ENCODE results near the gene MYO3B. TPM values are rescaled to one million over a fixed set of nuclear protein-coding genes. Genes with fewer than 3 reads are reported as not detected.

MYO3B gene
- total RNA-seq, 1 donor from 2014 or later: 0.17 TPM

DNA sequence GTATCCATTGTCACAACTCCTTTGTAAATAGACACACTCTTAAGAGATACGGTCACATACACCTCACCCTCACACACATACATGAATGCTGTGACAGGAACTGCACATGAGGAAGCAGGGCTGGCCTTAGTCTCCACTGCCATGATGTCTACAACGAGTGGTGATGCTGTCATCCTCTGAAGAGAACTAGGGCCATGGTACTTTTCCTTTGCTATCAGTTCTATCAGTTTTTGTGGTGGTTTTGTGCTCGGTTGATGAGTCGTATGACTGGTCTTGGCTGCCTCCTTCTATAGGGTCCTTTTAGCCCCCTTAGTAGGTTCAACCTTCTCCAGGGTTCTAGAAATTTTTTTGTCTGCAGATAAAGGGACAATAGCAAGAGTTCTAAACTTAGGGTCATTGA, 66.0 kb downstream of the MYO3B start:
- intact Hi-C loops (cut with DNase I): no loop called here
- no peak overlapping the region for H3K27ac ChIP-seq
- TF ChIP-seq, protein P1, sequence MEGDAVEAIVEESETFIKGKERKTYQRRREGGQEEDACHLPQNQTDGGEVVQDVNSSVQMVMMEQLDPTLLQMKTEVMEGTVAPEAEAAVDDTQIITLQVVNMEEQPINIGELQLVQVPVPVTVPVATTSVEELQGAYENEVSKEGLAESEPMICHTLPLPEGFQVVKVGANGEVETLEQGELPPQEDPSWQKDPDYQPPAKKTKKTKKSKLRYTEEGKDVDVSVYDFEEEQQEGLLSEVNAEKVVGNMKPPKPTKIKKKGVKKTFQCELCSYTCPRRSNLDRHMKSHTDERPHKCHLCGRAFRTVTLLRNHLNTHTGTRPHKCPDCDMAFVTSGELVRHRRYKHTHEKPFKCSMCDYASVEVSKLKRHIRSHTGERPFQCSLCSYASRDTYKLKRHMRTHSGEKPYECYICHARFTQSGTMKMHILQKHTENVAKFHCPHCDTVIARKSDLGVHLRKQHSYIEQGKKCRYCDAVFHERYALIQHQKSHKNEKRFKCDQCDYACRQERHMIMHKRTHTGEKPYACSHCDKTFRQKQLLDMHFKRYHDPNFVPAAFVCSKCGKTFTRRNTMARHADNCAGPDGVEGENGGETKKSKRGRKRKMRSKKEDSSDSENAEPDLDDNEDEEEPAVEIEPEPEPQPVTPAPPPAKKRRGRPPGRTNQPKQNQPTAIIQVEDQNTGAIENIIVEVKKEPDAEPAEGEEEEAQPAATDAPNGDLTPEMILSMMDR (IDR thresholded peaks at IDR 0.05): no peak
- H3K9me3 ChIP-seq: no peaks in the 10 kb centered on the region
- H3K36me3 ChIP-seq: no peaks in the 10 kb centered on the region
- no peaks in the 10 kb centered on the region for H3K27me3 ChIP-seq
- DNase-seq (no peak), ATAC-seq (no peak)
- H3K4me1 ChIP-seq: no peaks in the 10 kb centered on the region
- no peak overlapping the region for H3K4me3 ChIP-seq

DNA sequence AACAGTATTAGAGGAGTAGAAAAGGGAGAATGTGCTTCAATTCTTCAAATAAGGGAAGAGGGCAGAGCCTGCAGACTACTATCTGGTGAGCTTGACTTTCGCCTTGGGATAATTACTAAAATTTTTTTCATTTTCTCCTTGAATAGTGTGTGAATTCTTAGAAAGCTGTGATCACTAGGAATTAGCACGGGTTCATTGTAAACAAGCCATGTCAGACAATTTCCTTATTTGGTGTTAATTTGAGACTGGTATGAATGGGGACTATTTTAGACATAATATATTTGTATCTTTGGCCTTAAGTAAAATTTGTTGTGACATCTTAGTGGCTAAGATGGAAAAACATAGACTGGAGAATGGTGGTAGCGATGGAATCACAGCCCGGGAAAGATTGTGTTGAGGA, 66.6 kb downstream of the MYO3B start:
- no peak for DNase-seq
- Histone ChIP-seq H3K27me3 (no peaks in the 10 kb centered on the region), H3K4me1 (no peaks in the 10 kb centered on the region), H3K9me3 (no peaks in the 10 kb centered on the region), H3K4me3 (no peak overlapping the region), H3K36me3 (no peaks in the 10 kb centered on the region), H3K27ac (no peak overlapping the region)
- no peak for ATAC-seq
- intact Hi-C loops (cut with DNase I): no loop called here
- TF ChIP-seq, protein P1 (IDR thresholded peaks at IDR 0.05): no peak

DNA sequence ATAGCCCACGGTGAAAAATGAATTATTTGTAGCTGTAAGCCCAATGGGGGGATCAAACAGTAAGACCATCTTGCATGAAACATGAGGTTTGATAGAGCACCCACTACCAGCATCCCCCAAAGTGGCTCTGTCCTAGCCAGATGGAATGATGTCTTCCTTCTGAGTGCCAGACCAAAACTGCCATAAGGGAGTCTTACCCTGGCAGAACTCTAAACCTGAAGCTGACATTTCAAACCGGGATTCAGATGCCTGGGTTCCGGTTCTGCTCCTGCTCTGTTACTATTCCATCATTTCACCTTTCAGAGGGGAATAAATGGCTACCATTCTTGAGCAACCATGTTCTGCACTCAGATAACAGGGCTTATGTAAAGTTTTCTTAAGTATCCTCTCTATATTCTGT, 67.4 kb downstream of the MYO3B start:
- Histone ChIP-seq H3K4me1 (no peaks in the 10 kb centered on the region), H3K4me3 (no peak overlapping the region), H3K27me3 (no peaks in the 10 kb centered on the region), H3K9me3 (no peaks in the 10 kb centered on the region), H3K27ac (no peak overlapping the region), H3K36me3 (no peaks in the 10 kb centered on the region)
- TF ChIP-seq, protein P1 (IDR thresholded peaks at IDR 0.05): no peak
- ATAC-seq: no peak
- no peak for DNase-seq
- intact Hi-C loops (cut with DNase I): no loop called here

DNA sequence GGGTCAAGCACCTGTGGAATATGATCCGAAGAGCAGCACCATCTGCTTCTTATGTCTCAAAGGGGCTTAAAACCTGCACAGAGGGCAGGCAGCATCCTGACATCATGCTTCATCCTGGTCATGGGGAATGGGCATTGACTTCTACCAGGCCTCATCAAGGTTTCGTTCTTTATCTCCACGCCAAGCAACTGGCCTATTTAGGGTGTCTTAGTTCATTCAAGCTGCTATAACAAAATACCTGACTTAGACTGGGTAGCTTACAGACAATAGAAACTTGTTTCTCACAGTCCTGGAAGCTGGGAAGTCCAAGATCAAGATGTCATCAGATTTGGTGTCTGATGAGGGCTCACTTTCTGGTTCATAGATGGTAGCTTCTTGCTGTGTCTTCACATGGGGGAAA, 69.4 kb downstream of the MYO3B start:
- H3K4me3 ChIP-seq: no peak overlapping the region
- intact Hi-C loops (cut with DNase I): no loop called here
- ATAC-seq: no peak
- no peak for DNase-seq
- H3K27me3 ChIP-seq: no peaks in the 10 kb centered on the region
- no peaks in the 10 kb centered on the region for H3K4me1 ChIP-seq
- no peak overlapping the region for H3K27ac ChIP-seq
- H3K9me3 ChIP-seq: no peaks in the 10 kb centered on the region
- no peaks in the 10 kb centered on the region for H3K36me3 ChIP-seq
- TF ChIP-seq, protein P1 (IDR thresholded peaks at IDR 0.05): no peak

DNA sequence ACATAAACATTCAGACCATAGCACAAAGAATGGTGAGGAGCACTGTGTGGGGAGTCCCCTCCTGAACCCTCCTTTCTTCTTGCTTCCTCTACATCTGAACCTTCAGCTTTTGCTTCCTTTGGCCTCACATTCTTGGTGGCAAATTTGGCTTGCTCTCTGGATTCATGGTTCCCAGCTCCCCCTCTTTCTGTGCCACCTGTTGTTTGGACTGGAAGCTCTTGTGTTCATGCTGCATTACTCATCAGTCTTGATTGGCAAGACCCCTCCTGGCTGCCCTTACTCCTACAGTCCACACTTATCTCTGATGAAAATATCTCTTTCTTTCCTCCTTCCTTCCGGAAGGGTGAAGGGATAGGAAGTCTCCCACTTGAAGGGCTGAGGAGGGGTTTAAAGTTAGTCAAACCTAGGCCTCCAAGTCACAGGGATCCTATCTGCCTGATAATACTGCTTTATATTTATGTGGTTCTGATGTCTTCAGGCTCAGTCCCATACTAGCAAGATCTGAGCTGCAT, 70.0 kb downstream of the MYO3B start:
- ATAC-seq: no peak
- TF ChIP-seq, protein P1 (IDR thresholded peaks at IDR 0.05): no peak
- no peaks in the 10 kb centered on the region for H3K36me3 ChIP-seq
- H3K27ac ChIP-seq: no peak overlapping the region
- no peak overlapping the region for H3K4me3 ChIP-seq
- DNase-seq: no peak
- no peaks in the 10 kb centered on the region for H3K4me1 ChIP-seq
- H3K9me3 ChIP-seq: no peaks in the 10 kb centered on the region
- H3K27me3 ChIP-seq: no peaks in the 10 kb centered on the region
- intact Hi-C loops (cut with DNase I): no loop called here

Data from upper lobe of right lung (tissue), 1 donor.